Hepatocyte (in vitro differentiated cells): ENCODE data around the gene NADK2. TPM values are rescaled to one million over a fixed set of nuclear protein-coding genes. Genes with fewer than 3 reads are reported as not detected.
"Not testable (repeated sequence)": the region's sequence is repeated elsewhere in the genome, so short reads cannot be mapped to it uniquely, and the experiment has no call there.

Experiments used
- DNase-seq: peaks from one replicate; pipeline ENCODE4 v3.0.0-alpha.2; 2016; ENCODE audit warnings: low spot score
- H2AFZ ChIP-seq: fragments of 200-600 bp; sonication (generic); 2 replicates; pipeline ENCODE4 v1.6.0; 2016; ENCODE audit warnings: antibody characterized with exemption, mild to moderate bottlenecking
- H3K27ac ChIP-seq: fragments of 200-600 bp; sonication (generic); 2 replicates; pipeline ENCODE4 v1.5.1; 2016; ENCODE audit warnings: mild to moderate bottlenecking
- H3K27me3 ChIP-seq: fragments of 200-600 bp; sonication (generic); 2 replicates; pipeline ENCODE4 v1.6.1; 2016
- H3K36me3 ChIP-seq: fragments of 200-600 bp; sonication (generic); replicated peaks from 2 replicates; pipeline ENCODE4 v1.5.1; 2016; ENCODE audit warnings: low read depth; ENCODE audit not compliant: insufficient read depth
- H3K4me1 ChIP-seq: fragments of 200-600 bp; sonication (generic); 2 replicates; pipeline ENCODE4 v1.5.1; 2016; ENCODE audit warnings: mild to moderate bottlenecking, moderate library complexity; ENCODE audit not compliant: insufficient read depth
- H3K4me2 ChIP-seq: fragments of 200-600 bp; sonication (generic); 2 replicates; pipeline ENCODE4 v1.6.0; 2016
- H3K4me3 ChIP-seq: fragments of 200-600 bp; sonication (generic); 2 replicates; pipeline ENCODE4 v1.5.1; 2016; ENCODE audit warnings: mild to moderate bottlenecking
- H3K79me2 ChIP-seq: fragments of 200-600 bp; sonication (generic); 2 replicates; pipeline ENCODE4 v1.6.0; 2017; ENCODE audit warnings: mild to moderate bottlenecking
- H3K9me2 ChIP-seq: fragments of 200-600 bp; sonication (generic); replicated peaks from 2 replicates; pipeline ENCODE4 v1.6.0; 2017; ENCODE audit warnings: mild to moderate bottlenecking; ENCODE audit not compliant: insufficient read depth
- H3K9me3 ChIP-seq: fragments of 200-600 bp; sonication (generic); 2 replicates; pipeline ENCODE4 v1.5.1; 2016; ENCODE audit warnings: low read depth, mild to moderate bottlenecking
- H4K20me1 ChIP-seq: fragments of 200-600 bp; sonication (generic); 2 replicates; pipeline ENCODE4 v1.6.0; 2016; ENCODE audit warnings: mild to moderate bottlenecking; ENCODE audit not compliant: insufficient read depth, poor library complexity, severe bottlenecking
- CTCF ChIP-seq: fragments of 200-600 bp; sonication (generic); IDR thresholded peaks from 2 replicates; pipeline ENCODE4 v1.5.1; 2016; ENCODE audit warnings: antibody characterized with exemption, mild to moderate bottlenecking; ENCODE audit not compliant: poor library complexity
- EZH2 ChIP-seq: fragments of 200-600 bp; sonication (generic); IDR thresholded peaks from 2 replicates; pipeline ENCODE4 v1.6.1; 2016; ENCODE audit warnings: antibody characterized with exemption, mild to moderate bottlenecking, borderline replicate concordance
- EZH2phosphoT487 ChIP-seq: fragments of 200-600 bp; sonication (generic); IDR thresholded peaks from one replicate; pipeline ENCODE4 v1.6.1; 2018; ENCODE audit warnings: antibody characterized with exemption, mild to moderate bottlenecking, low read depth, moderate library complexity; ENCODE audit not compliant: unreplicated experiment, severe bottlenecking
- WGBS: methylation state at CpG from one replicate; pipeline ENCODE4 v1.1.6; 2016; ENCODE audit warnings: low lambda C conversion rate; ENCODE audit errors: missing lambda C conversion rate; 5-methylcytosine and 5-hydroxymethylcytosine counted together
- polyA plus RNA-seq: library from polyadenylated mRNA; unstranded; fragments of >200 nt; fragmentation: Nextera tagmentation; extraction: Ambion mirVana; gene quantifications from 2 replicates; pipeline ENCODE4 v1.2.1, GENCODE V29; 2016
- total RNA-seq: library from RNA; depleted of rRNA; stranded (reverse); fragments of >200 nt; gene quantifications from 2 replicates; pipeline ENCODE4 v1.2.3, GENCODE V29; 2014

NADK2 gene
- total and polyA plus RNA-seq, 2 experiments from 2014 or later: 43.1 to 102 TPM

- Histone ChIP-seq H3K36me3 (no peaks in the 10 kb centered on the region), H4K20me1 (no peaks in the 10 kb centered on the region), H3K4me3 (no peak overlapping the region), H3K27me3 (no peaks in the 10 kb centered on the region), H3K4me1 (no peaks in the 10 kb centered on the region), H3K79me2 (no peaks in the 10 kb centered on the region), H3K4me2 (no peak overlapping the region), H3K9me2 (no peaks in the 10 kb centered on the region), H2AFZ (no peak overlapping the region), H3K27ac (no peak overlapping the region), H3K9me3 (no peaks in the 10 kb centered on the region)
- WGBS: 69% methylated on average over 2 of the region's 2 CpGs
- no peak for DNase-seq
- TF ChIP-seq EZH2phosphoT487 (no peak), CTCF (no peak), EZH2 (no peak)
Observed at GRCh38 chr5:36199620-36200019, 42.1 kb downstream of the NADK2 start.

DNA sequence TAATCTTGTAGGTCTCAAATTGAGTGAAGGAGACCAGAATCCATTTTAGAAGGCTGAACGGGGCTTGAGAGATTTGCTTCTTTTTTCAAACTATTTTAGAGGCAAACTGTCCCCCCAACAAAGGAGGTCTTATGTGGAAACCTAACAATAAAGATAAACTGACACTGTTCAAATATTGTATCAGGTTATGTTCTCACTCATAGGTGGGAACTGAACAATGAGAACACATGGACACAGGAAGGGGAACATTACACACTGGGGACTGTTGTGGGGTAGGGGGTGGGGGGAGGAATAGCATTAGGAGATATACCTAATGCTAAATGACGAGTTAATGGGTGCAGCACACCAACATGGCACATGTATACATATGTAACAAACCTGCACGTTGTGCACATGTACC is 42.9 kb downstream of the NADK2 start:
- H3K36me3 ChIP-seq, H3K9me3 ChIP-seq, H2AFZ ChIP-seq, H4K20me1 ChIP-seq, DNase-seq, H3K79me2 ChIP-seq, H3K4me2 ChIP-seq, H3K27ac ChIP-seq, H3K4me1 ChIP-seq, H3K9me2 ChIP-seq, H3K4me3 ChIP-seq, H3K27me3 ChIP-seq: not testable (repeated sequence)
- 75% methylated on average over 1 of the region's 3 CpGs for WGBS

GRCh38 chr5:36198281-36198680 is 43.4 kb downstream of the NADK2 start:
- Histone ChIP-seq H3K36me3 (no peaks in the 10 kb centered on the region), H3K9me2 (no peaks in the 10 kb centered on the region), H3K79me2 (no peaks in the 10 kb centered on the region), H3K27me3 (no peaks in the 10 kb centered on the region), H2AFZ (no peak overlapping the region), H3K9me3 (no peaks in the 10 kb centered on the region), H4K20me1 (no peaks in the 10 kb centered on the region), H3K4me3 (no peak overlapping the region), H3K27ac (no peak overlapping the region), H3K4me1 (no peaks in the 10 kb centered on the region), H3K4me2 (no peak overlapping the region)
- TF ChIP-seq EZH2phosphoT487 (no peak), EZH2 (no peak), CTCF (no peak)
- no peak for DNase-seq

GRCh38 chr5:36193746-36194145 is 48.0 kb downstream of the NADK2 start:
- TF ChIP-seq EZH2 (no peak), CTCF (no peak), EZH2phosphoT487 (no peak)
- Histone ChIP-seq H3K9me2 (no peaks in the 10 kb centered on the region), H3K36me3 (no peaks in the 10 kb centered on the region), H3K27ac (no peak overlapping the region), H3K4me1 (no peaks in the 10 kb centered on the region), H4K20me1 (no peaks in the 10 kb centered on the region), H3K4me2 (no peak overlapping the region), H2AFZ (no peak overlapping the region), H3K79me2 (no peaks in the 10 kb centered on the region), H3K27me3 (no peaks in the 10 kb centered on the region), H3K9me3 (no peaks in the 10 kb centered on the region), H3K4me3 (no peak overlapping the region)
- 91% methylated on average over 5 of the region's 5 CpGs for WGBS
- DNase-seq: no peak

DNA sequence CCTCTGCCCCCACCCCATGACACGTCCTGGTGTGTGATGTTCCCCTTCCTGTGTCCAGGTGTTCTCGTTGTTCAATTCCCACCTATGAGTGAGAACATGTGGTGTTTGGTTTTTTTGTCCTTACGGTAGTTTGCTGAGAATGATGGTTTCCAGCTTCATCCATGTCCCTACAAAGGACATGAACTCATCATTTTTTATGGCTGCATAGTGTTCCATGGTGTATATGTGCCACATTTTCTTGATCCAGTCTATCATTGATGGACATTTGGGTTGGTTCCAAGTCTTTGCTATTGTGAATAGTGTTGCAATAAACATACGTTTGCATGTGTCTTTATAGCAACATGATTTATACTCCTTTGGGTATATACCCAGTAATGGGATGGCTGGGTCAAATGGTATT is 57.3 kb downstream of the NADK2 start:
- not testable (repeated sequence) for H3K36me3 ChIP-seq, H3K27me3 ChIP-seq, H3K9me3 ChIP-seq, H3K9me2 ChIP-seq, DNase-seq, H3K27ac ChIP-seq, H3K79me2 ChIP-seq, H3K4me1 ChIP-seq, H3K4me3 ChIP-seq, H4K20me1 ChIP-seq, H3K4me2 ChIP-seq, H2AFZ ChIP-seq
- 98% methylated on average over 3 of the region's 4 CpGs for WGBS
